Stimulated activated CD8-positive, alpha-beta memory T cell treated with anti-CD3 and anti-CD28 coated beads, Interleukin-12 subunit alpha, Interleukin-12 subunit beta, amount 100 ng/mL, for 1 hour (primary cell): ENCODE data around the gene CHCHD2.
"Not testable (repeated sequence)": the region's sequence is repeated elsewhere in the genome, so short reads cannot be mapped to it uniquely, and the experiment has no call there.

Experiments used
- DNase-seq: peaks from one replicate; pipeline ENCODE4 v3.0.0-alpha.2; 2020; ENCODE audit warnings: low read depth

The CHCHD2 gene

DNA sequence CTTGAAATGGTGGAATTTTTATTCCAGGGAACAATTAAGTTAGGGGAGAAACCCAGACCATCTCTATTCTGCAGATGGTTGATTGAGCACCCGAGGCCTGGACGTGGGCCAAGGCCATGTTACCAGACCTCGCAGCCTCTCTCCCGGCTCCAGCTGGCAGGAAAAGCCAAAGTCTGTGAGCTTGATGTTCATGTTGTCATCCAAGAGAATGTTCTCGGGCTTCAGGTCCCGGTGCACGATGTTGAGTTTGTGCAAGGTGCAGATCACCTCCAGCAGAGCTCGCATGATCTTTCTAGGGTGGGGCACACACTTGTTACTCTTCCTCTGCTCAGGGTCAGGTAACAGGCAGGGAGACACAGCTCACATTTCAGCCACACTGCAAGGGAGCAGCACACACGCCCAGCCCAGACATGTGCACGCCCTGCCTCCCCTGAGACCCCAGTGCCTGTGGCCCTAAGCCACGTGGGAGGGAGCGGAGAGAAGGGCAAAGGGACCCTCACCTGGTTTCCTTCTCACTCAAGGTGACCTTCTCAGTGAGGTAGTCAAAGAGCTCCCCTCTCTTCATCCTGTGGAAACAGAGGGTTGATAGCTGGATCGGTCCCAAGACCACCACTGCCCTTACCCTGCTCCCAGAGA is 23.0 kb downstream of the CHCHD2 start:
- no peak for DNase-seq

DNA sequence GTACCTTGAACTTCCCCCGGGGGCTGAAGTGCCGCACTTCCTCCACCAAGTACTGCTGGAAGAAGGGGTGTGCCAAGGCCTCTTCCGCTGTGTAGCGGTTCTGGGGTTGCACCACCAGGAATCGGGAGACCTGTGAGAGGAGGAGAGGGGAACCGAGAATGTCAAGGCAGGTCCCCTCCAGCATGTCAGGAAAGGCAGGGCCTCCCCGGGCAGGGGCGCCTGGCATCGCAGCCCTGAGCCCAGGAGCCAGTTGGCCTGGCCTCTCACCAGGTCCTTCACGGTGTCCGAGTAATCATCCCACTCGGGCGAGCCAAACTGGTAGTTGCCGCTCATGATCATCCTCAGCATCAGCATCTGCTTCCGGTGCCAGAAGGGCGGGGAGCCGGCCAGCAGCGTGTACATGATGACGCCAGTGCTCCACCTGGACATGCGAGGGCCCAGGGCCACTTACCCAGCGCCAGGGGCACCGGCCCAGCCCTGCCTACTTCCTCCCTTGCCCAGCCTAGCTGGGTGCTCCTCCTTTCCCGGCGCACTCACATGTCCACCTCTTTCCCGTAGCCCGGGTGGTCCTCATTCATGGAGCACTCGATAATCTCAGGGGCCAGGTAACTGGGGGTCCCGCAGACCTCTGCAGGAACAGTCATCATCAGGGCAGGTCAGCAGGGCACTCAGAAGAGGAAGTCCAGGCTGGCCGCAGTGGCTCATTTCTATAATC is 24.5 kb downstream of the CHCHD2 start:
- no peak for DNase-seq

- DNase-seq: not testable (repeated sequence)
These were observed 25.4 kb downstream of the CHCHD2 start for GRCh38 chr7:56080726-56081435.

- DNase-seq: no peak
These were observed 26.7 kb downstream of the CHCHD2 start for GRCh38 chr7:56079450-56080185.

DNA sequence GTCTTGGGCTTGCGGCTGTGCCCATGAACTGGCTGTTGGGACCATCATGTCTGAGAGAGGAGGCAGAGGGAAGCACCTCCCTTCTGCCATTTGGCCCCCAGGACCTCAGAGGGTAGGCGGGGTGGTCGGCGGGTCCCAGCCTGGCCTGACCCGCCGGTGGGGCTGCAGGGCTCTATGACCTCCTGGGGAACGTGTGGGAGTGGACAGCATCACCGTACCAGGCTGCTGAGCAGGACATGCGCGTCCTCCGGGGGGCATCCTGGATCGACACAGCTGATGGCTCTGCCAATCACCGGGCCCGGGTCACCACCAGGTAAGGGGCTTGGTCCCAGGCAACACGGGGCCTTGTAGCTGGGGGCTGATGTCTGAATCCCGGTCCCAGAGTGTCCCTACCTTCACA is 28.1 kb downstream of the CHCHD2 start:
- DNase-seq: no peak

DNA sequence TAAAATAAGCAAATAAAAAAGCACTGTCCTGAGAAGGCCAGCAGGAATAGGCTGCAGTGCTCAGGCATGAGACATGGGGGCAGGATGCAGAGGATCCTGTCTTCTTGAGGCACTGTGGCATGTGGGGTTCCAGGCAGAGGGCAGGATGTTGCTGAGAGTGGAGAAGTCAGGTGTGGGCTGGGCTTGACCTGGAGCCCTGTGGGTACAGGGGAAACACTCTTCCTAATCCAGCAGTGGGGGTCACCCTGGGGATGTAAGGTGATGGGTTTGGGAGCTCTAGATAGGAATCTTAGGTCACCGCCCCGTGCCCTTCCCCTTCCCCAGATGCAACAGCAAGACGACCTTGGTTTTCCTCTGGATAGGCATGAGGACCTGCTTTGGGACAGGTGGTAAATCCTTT is 28.6 kb downstream of the CHCHD2 start:
- DNase-seq: no peak

- DNase-seq: peak; percentile 43
These were observed 31.9 kb downstream of the CHCHD2 start for GRCh38 chr7:56074371-56074791.

DNA sequence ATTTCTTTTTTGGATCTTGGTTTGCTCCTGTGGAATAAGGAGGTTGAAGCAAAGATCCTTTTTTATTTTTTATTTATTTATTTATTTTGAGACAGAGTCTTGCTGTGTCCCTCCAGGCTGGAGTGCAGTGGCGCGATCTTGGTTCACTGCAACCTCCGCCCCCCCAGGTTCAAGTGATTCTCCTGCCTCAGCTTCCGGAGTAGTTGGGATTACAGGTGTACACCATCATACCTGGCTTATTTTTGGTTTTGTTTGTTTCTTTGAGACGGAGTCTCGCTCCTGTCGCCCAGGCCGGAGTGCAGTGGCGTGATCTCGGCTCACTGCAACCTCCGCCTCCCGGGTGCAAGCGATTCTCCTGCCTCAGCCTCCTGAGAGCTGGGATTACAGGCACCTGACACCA is 39.9 kb downstream of the CHCHD2 start:
- DNase-seq: not testable (repeated sequence)

GRCh38 chr7:56063882-56064625 is 42.2 kb downstream of the CHCHD2 start, which contains the start of gene SUMF2:
SUMF2 (plus strand) TSS chr7:56064286; CDS start chr7:56064312, 26 bp downstream.
- peak; percentile 85 for DNase-seq

DNA sequence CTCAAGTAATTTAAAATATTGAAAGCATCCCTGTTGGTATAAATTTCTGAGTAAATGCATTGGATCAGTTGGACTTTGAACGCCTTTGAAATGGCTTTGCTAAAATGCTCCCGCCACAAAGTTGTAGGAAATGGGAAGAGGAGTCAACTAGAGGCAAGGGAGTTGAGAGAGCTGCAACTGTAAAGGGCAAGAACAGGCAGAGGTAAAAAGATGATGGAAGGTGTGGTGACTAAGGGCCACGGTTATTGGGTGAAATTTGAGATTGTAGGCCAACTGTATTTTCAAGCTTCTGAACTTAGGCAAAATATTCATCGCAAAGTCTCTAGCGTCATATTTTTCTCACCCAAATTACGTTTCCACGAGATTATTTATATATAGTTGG is 42.8 kb downstream of the CHCHD2 start:
- no peak for DNase-seq

DNA sequence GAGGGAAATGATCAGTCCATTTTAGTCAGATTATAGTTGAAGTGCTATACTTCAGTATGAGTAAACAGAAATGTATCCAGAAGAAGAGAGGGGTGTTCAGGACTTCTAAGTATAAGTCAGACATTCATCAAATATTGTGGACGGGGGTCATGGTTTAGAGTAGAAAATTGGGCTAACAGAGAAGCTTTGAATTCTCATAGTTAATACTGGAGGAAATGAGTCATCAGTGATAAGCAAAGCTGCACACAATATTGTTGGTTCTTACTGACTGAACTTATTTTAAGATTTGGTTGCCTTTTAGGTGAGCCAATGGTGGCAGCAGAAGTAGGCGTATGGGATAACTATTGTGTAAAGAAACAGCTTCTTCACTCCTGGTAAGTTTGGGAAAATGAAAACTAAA is 43.9 kb downstream of the CHCHD2 start:
- DNase-seq: no peak

DNA sequence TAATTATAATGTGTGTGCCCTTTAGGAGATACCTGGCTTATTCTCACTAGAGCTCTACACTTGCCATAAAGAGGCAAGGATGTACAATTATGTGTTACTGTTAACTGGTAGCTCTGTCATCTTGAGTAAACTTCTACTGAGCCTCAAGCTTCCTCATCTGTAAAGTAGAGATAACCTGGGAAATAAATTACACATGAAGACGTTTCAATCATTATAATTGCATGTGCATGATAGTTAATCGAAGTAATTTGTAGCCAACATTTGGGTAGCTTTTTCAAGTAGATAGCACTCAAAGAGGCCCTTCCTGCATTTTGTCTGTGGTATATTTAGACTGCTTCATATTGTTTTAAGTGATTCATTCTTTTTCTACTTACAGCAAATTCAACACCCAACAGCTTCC is 52.3 kb downstream of the CHCHD2 start:
- DNase-seq: no peak

GRCh38 chr7:56053379-56053778 is 52.9 kb downstream of the CHCHD2 start:
- DNase-seq: no peak
